IMR-90 (cell line): Measurements from ENCODE around the gene SPINT1.

Source experiments
- BHLHE40 ChIP-seq: fragments of 150-350 bp; IDR thresholded peaks from 2 replicates; pipeline ENCODE4 v1.6.1; 2016; ENCODE audit warnings: mild to moderate bottlenecking, low read depth, low read length
- CEBPB ChIP-seq: IDR thresholded peaks from 2 replicates; pipeline ENCODE4 v1.6.1; 2012; ENCODE audit warnings: low read depth, low read length, improper control_type of control experiment
- CHD1 ChIP-seq: IDR thresholded peaks from 2 replicates; pipeline ENCODE4 v1.6.1; 2012; ENCODE audit warnings: low read depth, low read length, improper control_type of control experiment
- CTCF ChIP-seq: conservative IDR thresholded peaks from 2 replicates; pipeline ENCODE4 v1.5.1; 2012; ENCODE audit warnings: mild to moderate bottlenecking, low read depth, low read length, improper control_type of control experiment
- ELK1 ChIP-seq: fragments of 150-350 bp; IDR thresholded peaks from 2 replicates; pipeline ENCODE4 v1.6.1; 2016; ENCODE audit warnings: low read depth, mild to moderate bottlenecking, low read length, moderate library complexity, borderline replicate concordance
- FOS ChIP-seq: fragments of 150-350 bp; IDR thresholded peaks from 2 replicates; pipeline ENCODE4 v1.6.1; 2016; ENCODE audit warnings: low read depth, low read length
- MAFK ChIP-seq: IDR thresholded peaks from 2 replicates; pipeline ENCODE4 v1.6.1; 2012; ENCODE audit warnings: low read depth, low read length, improper control_type of control experiment
- MAZ ChIP-seq: IDR thresholded peaks from 2 replicates; pipeline ENCODE4 v1.6.1; 2012; ENCODE audit warnings: low read depth, mild to moderate bottlenecking, low read length, improper control_type of control experiment, moderate library complexity, borderline replicate concordance
- MXI1 ChIP-seq: IDR thresholded peaks from 2 replicates; pipeline ENCODE4 v1.6.1; 2012; ENCODE audit warnings: low read depth, mild to moderate bottlenecking, low read length, moderate library complexity, borderline replicate concordance
- POLR2A ChIP-seq: IDR thresholded peaks from 2 replicates; pipeline ENCODE4 v1.6.1; 2012; ENCODE audit warnings: mild to moderate bottlenecking, low read depth, low read length
- RAD21 ChIP-seq: IDR thresholded peaks from 2 replicates; pipeline ENCODE4 v1.6.1; 2012; ENCODE audit warnings: low read length, improper control_type of control experiment
- RCOR1 ChIP-seq: IDR thresholded peaks from 2 replicates; pipeline ENCODE4 v1.6.1; 2012; ENCODE audit warnings: mild to moderate bottlenecking, low read length, improper control_type of control experiment; ENCODE audit not compliant: insufficient replicate concordance
- RFX5 ChIP-seq: IDR thresholded peaks from 2 replicates; pipeline ENCODE4 v1.8.0; 2012; ENCODE audit warnings: low read depth, mild to moderate bottlenecking, low read length, moderate library complexity
- USF2 ChIP-seq: fragments of 150-350 bp; IDR thresholded peaks from 2 replicates; pipeline ENCODE4 v1.6.1; 2017; ENCODE audit warnings: mild to moderate bottlenecking, antibody characterized with exemption, low read length, low read depth

GRCh38 chr15:40807888-40808461, 35.9 kb upstream of the SPINT1 start:
- no peak for TF ChIP-seq MAZ
- TF ChIP-seq MXI1 = no peak
- TF ChIP-seq CTCF = no peak
- TF ChIP-seq USF2 = no peak
- no peak for TF ChIP-seq POLR2A
- TF ChIP-seq FOS = no peak
- no peak for TF ChIP-seq MAFK
- TF ChIP-seq BHLHE40 = no peak
- TF ChIP-seq ELK1 = no peak
- no peak for TF ChIP-seq RFX5
- no peak for TF ChIP-seq RAD21
- peak; percentile 36 for TF ChIP-seq RCOR1
- TF ChIP-seq CEBPB = no peak
- no peak for TF ChIP-seq CHD1
